ENCODE results near the gene ARRDC5. TPM values are rescaled to one million over a fixed set of nuclear protein-coding genes. Genes with fewer than 3 reads are reported as not detected.

Gene ARRDC5
- total and polyA plus RNA-seq, 2 of the 13 experiments (the other 11 are each of a cell fraction or from before 2014, with no cell fraction given): not detected

- TF ChIP-seq ZNF746 (CRISPR knock-in tag; IDR thresholded peaks at IDR 0.05) (no peak), ZBTB37 (CRISPR knock-in tag; IDR thresholded peaks at IDR 0.05) (no peak), ASH2L (IDR thresholded peaks at IDR 0.05; ENCODE audit: insufficient read length, low read depth, low read length) (no peak), CENPBD1 (CRISPR knock-in tag; IDR thresholded peaks at IDR 0.05; ENCODE audit: borderline replicate concordance, low read depth) (no peak), BHLHE40 (IDR thresholded peaks at IDR 0.05; ENCODE audit: low read length) (no peak), MAX (IDR thresholded peaks at IDR 0.05) (peak; percentile 36; the same call in 1 of the 2 replicates), GATAD1 (CRISPR knock-in tag; IDR thresholded peaks at IDR 0.05) (no peak), PHF20 (CRISPR knock-in tag; IDR thresholded peaks at IDR 0.05) (no peak), ZBTB42 (CRISPR knock-in tag; IDR thresholded peaks at IDR 0.05) (no peak), AKNA (CRISPR knock-in tag; IDR thresholded peaks at IDR 0.05; ENCODE audit: borderline replicate concordance) (no peak), NR1H2 (CRISPR knock-in tag; IDR thresholded peaks at IDR 0.05; ENCODE audit: borderline replicate concordance, low read depth) (no peak), MLLT10 (CRISPR knock-in tag; IDR thresholded peaks at IDR 0.05) (no peak), HNF1B (CRISPR knock-in tag; IDR thresholded peaks at IDR 0.05) (peak; percentile 93), ZFP37 (CRISPR knock-in tag; IDR thresholded peaks at IDR 0.05; ENCODE audit: borderline replicate concordance) (no peak), TFDP1 (CRISPR knock-in tag; IDR thresholded peaks at IDR 0.05; ENCODE audit: borderline replicate concordance) (0 out of 2 replicates have a peak, but pooled peaks have one; percentile 27), ZNF343 (CRISPR knock-in tag; IDR thresholded peaks at IDR 0.05) (no peak), ZNF615 (CRISPR knock-in tag; IDR thresholded peaks at IDR 0.05; ENCODE audit: borderline replicate concordance) (no peak), KDM1A (CRISPR knock-in tag; IDR thresholded peaks at IDR 0.05) (no peak), GABPB1 (CRISPR knock-in tag; IDR thresholded peaks at IDR 0.05) (0 out of 2 replicates have a peak, but pooled peaks have one; percentile 14)
Measured at GRCh38 chr19:4844348-4845179, 58.1 kb downstream of the ARRDC5 start (continued).
